RWPE1 (cell line): ENCODE results near the gene KLHL20.
"Not testable (repeated sequence)": the region's sequence is repeated elsewhere in the genome, so short reads cannot be mapped to it uniquely, and the experiment has no call there.

Experiments used
- CTCF ChIA-PET: fragments of 350-600 bp; sonication (Branson Sonifier 250); formaldehyde crosslinking; extraction: SDS; loops from one replicate; lab custom pipeline; 2021; lab: Yijun Ruan, JAX
- POLR2A ChIA-PET: fragments of 400-600 bp; formaldehyde crosslinking; extraction: SDS; loops from one replicate; lab custom pipeline; 2020; ENCODE audit warnings: antibody characterized with exemption; ENCODE audit not compliant: low non-redundant PET; lab: Yijun Ruan, JAX
- DNase-seq: peaks from one replicate; pipeline ENCODE4 v3.0.0; 2012; ENCODE audit warnings: low spot score
- H3K27ac ChIP-seq: fragments of 450-650 bp; 2 replicates; pipeline ENCODE4 v1.5.1; 2017
- TF ChIP-seq, protein P1 (sequence below): fragments of 450-650 bp; conservative IDR thresholded peaks from 2 replicates; pipeline ENCODE4 v1.5.1; 2017; ENCODE audit warnings: low read depth, mild to moderate bottlenecking

The KLHL20 gene

DNA sequence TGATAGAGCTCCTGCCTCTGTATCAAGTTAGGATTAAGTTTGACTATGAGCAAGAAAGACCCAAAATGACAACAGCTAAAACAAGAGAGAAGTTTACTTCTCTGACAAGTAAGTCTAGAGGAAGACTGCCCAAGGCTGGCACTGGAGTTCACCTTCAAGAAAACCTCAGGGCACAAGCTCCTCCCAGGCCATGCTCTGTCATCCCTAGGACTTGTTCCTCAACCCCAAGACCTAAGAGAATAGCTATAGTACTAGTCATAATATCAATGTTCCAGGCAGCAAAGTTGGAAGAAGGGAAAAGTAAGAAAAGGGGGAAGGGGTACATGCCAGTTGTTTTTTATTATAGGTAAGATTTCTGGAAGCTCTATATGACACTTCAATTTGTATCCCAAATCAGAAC is 83.3 kb downstream of the KLHL20 start:
- ChIA-PET POLR2A (no interaction called here), CTCF (no interaction called here)
- DNase-seq, result peak; percentile 30
- TF ChIP-seq, protein P1, sequence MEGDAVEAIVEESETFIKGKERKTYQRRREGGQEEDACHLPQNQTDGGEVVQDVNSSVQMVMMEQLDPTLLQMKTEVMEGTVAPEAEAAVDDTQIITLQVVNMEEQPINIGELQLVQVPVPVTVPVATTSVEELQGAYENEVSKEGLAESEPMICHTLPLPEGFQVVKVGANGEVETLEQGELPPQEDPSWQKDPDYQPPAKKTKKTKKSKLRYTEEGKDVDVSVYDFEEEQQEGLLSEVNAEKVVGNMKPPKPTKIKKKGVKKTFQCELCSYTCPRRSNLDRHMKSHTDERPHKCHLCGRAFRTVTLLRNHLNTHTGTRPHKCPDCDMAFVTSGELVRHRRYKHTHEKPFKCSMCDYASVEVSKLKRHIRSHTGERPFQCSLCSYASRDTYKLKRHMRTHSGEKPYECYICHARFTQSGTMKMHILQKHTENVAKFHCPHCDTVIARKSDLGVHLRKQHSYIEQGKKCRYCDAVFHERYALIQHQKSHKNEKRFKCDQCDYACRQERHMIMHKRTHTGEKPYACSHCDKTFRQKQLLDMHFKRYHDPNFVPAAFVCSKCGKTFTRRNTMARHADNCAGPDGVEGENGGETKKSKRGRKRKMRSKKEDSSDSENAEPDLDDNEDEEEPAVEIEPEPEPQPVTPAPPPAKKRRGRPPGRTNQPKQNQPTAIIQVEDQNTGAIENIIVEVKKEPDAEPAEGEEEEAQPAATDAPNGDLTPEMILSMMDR, result no peak
- no peak overlapping the region for H3K27ac ChIP-seq

DNA sequence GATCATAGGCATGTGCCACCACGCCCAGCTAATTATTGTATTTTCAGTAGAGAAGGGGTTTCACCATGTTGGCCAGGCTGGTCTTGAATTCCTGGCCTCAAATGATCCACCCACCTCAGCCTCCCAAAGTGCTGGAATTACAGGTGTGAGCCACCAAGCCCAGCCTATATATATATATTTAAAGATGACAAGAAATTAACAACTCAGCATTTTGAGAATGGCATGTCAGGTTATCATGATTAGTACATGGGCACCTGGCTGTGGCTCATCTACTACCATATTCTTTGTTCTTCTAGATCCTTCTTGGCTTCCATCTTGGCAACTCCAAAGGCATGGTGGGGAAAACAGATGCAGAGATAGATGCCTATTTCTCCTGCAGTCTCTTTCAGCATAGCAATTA is 85.2 kb downstream of the KLHL20 start:
- DNase-seq, CTCF ChIA-PET, H3K27ac ChIP-seq, POLR2A ChIA-PET: not testable (repeated sequence)

DNA sequence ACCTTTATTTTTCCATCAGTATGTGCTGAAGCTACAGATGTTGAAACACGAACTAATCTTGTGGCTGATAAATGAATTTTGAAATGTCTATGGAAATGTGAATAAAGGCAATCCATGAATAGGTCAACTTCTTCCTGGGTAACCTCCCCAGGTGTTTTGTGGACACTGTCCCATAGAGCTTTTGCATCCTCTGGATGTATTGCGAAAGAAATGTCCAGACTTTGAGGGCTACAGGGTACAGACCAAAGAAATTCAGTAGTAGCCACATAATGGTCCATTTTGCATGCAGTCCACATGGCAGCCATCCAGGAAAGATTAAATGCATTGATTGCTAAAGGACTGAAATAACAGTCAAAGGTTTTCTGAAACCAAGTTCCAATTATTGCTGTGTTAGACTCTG is 88.2 kb downstream of the KLHL20 start:
- POLR2A ChIA-PET, result no interaction called here
- CTCF ChIA-PET, result no interaction called here
- no peak overlapping the region for H3K27ac ChIP-seq
- TF ChIP-seq, protein P1, result no peak
- no peak for DNase-seq

DNA sequence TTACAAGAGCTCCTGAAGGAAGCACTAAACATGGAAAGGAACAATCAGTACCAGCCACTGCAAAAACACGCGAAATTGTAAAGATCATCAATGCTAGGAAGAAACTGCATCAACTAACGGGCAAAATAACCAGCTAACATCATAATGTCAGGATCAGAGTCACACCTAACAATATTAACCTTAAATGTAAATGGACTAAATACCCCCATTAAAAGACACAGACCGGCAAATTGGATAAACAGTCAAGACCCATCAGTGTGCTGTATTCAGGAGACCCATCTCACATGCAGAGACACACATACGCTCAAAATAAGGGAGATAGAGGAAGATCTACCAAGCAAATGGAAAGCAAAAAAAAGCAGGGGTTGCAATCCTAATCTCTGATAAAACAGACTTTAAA is 98.9 kb downstream of the KLHL20 start:
- CTCF ChIA-PET, result interaction anchor here (0.6 kb wide), 1 partner anchor 672 kb away, joined by 3 read pairs; no protein-coding TSS in a partner anchor
- H3K27ac ChIP-seq, POLR2A ChIA-PET, DNase-seq: not testable (repeated sequence)

DNA sequence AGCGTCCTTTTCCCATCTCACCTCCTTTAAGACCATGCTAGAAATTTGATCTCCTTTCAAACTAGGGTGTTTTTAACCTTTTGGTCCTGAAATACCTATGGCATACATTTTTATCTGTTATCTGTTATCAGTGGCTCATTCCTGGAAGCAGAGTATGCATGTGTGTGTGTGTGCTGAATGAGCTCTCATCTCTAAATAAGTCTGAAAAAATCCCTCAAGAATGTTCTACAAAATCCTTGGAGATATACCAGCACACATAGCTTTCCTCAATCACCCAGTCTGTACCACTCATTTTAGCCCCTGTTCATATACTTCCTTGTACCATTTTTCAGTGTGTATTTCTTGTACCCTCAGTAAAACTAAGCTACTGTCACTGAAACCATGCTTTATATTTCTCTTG is 103.7 kb downstream of the KLHL20 start:
- no peak overlapping the region for H3K27ac ChIP-seq
- DNase-seq, result no peak
- POLR2A ChIA-PET, result no interaction called here
- TF ChIP-seq, protein P1, result no peak
- CTCF ChIA-PET, result no interaction called here

DNA sequence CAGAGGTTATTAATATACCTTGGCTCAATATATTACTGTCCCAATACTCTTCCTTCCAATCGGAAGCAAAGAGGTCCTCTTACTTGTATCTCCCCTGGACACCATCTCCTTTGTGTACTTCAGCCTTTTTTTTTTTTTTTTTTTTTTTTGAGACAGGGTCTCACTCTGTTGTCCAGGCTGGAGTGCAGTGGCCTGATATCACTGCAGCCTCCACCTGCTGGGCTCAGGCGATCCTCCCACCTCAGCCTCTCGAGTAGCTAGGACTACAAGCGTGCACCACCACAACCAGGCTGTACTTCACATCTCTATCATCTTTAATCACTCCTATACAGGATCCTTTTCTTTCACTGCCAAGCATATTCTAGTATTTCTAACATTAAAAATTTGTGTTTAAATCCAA is 106.9 kb downstream of the KLHL20 start:
- TF ChIP-seq, protein P1, result no peak
- CTCF ChIA-PET, result no interaction called here
- DNase-seq, result no peak
- no peak overlapping the region for H3K27ac ChIP-seq
- POLR2A ChIA-PET, result no interaction called here

DNA sequence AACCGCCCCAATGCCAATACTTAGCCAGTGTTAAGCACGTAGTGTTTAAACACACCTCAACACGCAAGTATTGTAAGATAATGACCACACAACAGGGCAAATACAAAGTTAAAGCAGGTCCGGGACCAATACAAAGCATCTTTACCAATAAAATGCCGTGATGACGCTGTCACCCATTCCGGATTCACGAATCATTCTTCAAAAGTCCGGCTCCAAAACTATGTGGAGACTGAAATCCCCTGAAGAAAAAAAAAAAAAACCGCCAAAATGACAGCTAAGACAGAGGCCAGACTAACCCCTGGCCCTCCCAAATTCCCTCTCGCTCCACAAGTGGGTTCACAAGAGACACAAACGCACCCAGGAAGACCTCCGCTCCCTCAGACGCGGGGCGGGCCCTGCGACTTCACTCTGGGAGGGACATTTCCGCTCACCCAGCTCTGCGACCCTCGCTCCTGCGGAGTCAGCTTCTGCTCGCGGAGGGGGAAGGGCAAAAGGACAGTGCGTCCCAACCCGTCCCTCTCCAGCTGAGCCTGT is 109.1 kb downstream of the KLHL20 start:
- POLR2A ChIA-PET, result no interaction called here
- TF ChIP-seq, protein P1, result no peak
- H3K27ac ChIP-seq, result peak overlapping the region; percentile 97
- no peak for DNase-seq
- CTCF ChIA-PET, result interaction anchor here (0.5 to 0.7 kb wide), 4 partner anchors 20 to 1341 kb away, joined by 3 read pairs; no protein-coding TSS in a partner anchor
